HG03460 (cell line): ENCODE measurements around the gene GAS6.
"Not testable (repeated sequence)": the region's sequence is repeated elsewhere in the genome, so short reads cannot be mapped to it uniquely, and the experiment has no call there.

ENCODE experiments used
- ATAC-seq: cut with Tn5 transposase; IDR thresholded peaks from one replicate; pipeline ENCODE4 v1.9.1; 2021; ENCODE audit not compliant: unreplicated experiment

Gene GAS6

DNA sequence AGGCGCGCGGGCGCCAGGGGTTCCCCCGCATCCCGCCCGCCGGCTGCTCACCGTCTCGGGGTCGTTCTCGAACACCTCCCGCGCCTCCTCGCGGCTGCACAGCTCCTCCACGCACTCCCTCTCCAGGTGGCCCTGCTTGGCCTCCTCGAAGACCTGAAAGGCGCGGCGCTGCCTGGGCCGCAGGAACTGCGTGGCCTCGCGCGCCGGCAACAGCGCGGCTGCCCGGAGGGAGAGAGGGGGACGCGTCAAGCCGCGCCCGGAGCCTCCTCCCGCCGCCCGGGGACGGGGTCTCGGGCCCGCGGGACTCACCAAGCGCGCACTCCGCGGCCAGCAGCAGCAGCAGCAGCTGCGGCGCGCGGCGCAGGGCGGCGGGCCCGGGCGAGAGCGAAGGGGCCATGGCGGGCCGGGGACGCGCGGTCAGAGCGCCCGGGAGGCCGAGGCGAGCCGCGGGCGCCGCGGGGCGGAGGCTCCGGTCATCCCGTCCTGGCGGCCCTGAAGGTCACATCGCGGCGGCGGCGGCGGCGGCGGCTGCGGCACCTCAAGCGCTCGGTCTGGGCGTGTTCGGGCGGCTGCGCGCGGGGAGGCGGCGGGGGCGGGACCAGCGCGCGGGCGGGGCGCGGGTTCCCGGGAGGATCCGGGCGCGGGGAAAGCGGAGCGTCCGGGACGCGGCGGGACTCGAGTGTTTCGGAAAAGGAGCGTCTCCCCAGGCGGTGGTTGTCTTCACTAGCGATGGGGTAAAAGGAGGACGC lies at the start of gene GAS6:
Gene GAS6 (minus strand): TSS at position 553 of the 749 bp plus-strand sequence. CDS start 156 bp downstream, at position 397.
- no peak for ATAC-seq

GRCh38 chr13:113913408-113913807 lies 49.5 kb upstream of the GAS6 start:
- ATAC-seq, result not testable (repeated sequence)

DNA sequence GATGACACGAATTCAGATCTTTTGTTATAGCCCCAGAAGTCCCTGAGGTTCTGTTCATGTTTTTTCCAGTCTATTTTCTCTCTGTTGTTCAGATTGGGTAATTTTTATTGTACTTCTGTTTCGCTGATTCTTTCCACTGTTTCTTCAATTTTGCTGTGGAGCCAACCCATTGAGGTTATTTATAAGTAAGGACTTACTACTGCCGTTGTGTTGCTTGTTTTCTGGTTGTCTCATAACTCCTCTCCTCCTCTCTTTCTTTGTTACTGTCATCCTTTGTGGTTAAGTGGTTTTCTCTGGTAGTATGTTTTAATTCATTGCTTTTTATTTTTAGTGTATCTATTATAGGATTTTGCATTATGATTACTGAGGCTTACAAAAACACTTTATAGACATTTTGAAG lies 48.7 kb upstream of the GAS6 start:
- no peak for ATAC-seq

DNA sequence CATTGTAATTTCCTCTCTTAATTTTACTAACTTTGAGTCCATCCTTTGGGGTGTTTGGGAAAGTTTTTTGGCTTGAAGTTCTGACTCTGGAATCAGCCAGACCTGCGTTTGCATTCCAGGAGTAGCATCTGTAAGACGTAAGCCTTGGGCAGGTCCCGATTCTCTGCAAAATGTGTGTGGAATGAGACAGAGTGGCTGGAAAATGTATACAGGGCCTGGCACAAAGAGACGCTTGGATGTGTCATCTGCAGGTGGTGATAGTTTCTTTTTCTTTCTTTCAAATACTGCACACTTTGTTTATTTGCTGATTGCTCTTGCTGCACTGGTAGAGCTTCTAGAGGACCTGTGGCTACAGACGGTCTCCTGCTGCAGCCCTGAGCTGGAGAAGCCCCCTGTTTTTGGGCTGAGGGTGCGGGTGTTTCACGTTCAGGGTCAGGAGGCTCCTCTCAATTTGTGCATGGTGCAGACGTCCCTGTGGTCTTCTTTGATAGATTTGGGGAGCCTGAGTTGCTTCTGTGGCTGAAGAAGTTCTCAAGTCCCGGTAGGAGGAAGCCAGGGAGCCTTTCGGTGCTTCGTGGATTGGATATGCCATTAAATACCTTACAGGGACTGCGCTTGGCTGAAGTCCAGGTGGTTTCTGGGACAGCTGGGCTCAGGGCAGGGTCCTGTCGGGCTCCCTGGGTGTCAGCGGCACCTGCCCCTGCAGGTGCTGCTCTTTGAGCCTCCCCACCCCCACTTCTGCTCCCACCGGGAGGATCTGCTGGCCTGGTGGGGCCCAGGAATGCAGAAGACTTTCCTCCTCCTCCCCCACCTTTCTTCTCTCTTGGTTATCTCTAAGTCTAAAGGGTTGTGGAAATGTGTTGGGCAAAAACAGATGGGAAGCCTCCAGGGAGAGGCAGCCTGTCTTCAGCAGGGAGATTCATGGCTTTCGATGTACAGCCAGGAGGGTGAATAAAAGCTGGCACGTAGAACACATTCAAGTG lies 44.0 kb upstream of the GAS6 start:
- ATAC-seq, result no peak

DNA sequence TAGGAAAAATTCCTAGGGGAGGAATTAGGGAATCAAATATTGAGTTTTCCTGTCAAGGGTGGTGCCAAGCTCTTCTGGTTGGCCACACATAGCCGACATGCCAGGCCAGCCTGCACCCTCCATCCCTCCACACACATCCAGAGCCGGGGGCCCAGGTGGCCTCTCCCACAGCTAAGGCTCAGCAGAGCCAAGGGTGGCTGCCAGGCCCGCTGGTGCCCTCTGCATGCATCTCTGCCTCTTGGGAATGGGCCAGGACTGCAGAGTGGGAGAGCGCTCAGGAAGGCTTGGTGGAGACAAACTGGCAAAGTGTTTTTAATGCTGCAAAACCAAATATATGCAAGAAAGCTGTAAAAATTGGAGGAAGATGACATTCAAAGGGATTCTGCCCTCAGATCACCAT lies 42.7 kb upstream of the GAS6 start:
- ATAC-seq, result no peak

DNA sequence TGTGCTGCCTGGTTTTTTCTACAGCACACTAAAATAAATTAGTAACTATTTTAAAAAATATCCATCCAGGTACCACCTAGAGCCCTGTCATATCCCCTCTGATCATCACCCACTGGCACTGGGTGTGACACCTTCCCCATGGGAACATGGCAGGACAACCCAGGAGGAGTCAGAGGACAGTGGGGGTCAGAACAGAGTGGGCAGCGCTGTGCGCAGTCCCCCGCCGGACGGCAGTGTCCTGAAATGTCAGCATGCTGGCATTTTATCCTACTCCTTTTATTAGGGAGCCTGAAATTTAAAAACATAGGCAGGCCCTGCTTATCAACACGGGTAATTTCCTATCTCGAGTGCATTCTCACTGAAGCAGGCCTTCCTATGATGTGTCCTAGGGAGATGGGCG lies 42.1 kb upstream of the GAS6 start:
- no peak for ATAC-seq

DNA sequence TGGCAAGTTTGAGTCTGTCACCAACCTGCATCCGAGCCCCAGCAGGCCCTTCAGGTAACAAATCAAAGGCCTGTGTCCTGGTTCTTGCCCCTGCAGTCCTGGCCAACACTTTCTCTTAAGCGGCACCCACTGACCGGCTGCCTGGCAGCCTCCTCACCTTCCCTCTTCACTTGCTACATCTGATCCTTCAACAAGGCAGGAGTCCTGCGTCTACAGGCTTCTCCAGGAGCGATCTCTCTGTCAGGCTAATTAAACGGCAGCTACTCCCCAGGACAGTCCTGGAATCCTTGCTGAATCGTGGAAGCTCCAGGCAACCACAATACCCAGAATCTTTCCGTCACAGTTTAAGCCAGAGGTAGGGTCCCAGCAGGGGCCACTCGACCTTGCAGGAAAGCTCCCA lies 41.1 kb upstream of the GAS6 start:
- no peak for ATAC-seq

DNA sequence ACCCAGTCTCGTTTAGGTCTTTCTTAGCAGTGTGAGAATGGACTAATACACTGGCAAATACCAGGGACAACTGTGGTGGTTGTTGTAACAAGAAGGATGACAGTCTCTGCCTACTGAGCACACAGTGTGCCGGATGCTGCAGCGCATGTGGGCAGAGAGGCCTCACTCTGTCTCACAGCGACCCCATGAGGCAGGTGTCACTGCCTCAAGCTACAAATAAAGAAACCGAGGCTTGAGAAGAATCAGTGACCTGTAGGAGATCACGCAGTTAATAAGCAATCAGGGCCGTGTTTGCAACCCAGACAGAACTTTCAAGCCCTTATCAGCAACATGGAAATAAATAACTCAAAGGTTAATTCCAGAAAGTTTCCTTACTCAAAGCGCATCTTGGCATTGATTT lies 40.5 kb upstream of the GAS6 start:
- ATAC-seq, result no peak

DNA sequence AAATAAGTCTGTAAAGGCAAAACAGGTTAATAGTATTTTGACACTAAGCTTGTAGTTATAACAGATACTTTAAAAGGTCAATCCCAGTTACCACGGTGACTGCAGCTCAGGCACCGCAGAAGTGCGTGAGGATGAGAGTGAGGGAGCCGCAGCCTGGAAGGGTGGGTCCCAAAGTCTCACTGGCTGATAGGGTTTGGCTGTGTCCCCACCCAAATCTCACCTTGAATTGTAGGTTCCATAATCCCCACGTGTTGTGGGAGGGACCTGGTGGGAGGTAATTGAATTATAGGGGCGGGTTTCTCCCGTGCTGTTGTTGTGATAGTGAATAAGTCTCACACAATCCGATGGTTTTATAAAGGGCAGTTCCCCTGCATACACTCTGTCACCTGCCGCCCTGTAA lies 40.0 kb upstream of the GAS6 start:
- ATAC-seq, result no peak

DNA sequence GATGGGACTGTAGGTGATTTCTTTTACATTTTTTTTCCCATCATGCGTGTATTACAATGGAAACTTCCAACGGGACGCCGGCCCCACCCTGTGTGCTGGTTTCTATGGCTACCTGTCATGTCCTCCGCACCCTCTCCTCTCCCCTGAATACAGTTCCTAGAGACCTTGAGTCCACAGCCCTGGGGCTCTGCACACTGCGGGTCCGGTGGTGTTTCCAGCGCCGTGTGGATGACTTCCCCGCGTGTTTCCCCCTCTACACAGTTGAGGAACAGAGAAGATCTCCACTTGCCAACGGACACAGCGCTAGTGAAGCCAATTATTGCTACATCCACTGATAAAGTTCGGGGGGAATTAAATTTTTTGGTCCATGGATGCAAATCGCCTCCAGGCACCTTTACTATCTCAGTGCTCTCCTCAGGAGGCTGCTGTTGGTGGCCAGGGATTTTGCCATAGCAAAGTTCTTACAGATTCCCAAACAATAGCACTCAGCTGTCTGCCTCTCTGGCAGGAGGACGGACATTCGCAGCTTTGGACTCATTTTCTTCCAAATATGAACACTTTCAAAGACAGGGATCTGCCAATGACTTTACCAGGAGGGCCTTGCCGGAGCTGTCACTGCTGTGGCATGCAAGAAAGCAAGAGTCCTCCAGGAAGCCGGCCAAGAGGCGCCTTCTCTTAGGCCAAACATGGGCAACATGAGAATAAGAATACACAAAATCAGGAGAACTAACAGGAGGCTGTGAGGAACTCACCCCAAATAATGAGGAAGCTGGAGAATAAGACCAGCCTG lies 39.3 kb upstream of the GAS6 start:
- no peak for ATAC-seq

GRCh38 chr13:113902481-113902880 lies 38.6 kb upstream of the GAS6 start:
- no peak for ATAC-seq

GRCh38 chr13:113901642-113902041 lies 37.8 kb upstream of the GAS6 start:
- ATAC-seq, result no peak

DNA sequence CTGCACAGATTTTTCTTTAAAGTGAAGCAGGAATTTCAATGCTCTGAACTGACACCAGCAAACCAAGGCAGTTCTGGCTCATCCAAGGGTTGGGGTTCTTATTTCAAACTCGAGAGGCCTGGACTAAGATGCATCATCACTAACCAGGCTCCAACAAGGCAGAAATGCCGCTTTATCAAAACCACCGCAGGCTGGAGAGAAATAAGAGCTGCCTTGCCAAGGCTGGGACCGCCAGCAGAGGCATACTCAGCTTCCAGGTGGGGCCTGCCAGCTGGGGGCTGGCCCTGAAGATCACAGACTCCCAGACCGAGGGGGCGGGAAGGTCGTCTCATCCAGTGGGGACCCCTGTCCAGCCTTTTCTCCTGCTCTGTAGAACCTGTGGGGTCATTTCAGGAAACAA lies 37.4 kb upstream of the GAS6 start:
- no peak for ATAC-seq

DNA sequence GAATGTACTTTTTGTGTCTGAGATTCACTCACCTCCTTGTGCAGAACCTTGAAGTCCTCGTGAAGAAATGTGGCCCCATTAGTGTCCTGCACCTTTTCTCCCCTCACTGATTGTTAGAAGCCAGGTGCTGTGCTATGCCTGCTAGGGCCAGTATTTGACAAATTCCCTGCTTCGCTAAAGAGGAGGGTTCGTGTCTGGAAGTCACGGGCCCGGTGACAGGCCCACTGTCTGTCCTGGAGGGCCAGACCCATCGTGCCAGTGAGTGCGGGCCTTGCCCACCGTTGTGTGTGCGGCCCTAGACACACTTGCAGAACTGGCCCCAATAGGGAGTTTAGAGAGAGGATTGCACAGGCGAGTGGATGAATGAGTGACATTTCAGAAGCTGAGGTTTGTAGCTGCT lies 36.8 kb upstream of the GAS6 start:
- ATAC-seq, result no peak

DNA sequence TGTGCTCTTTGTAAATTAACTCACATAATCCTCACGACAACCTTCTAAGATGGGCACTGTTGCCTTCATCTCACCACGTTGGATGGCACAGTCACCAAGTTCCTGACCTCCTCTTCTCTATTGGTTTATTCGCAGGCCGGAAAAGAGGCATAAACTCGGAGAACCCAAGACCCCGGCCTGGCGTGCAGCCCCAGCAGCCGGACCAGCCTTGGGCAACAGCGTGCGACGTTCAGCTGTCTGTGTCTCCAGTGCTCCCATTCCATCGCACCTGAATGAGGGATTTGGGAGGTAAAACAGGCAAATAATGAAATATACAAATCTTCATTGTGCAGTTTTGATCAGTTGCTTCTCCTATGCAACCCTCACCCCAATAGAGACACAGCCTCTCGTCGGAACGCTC lies 34.5 kb upstream of the GAS6 start:
- no peak for ATAC-seq

- no peak for ATAC-seq
Observed at GRCh38 chr13:113897966-113898365, 34.1 kb upstream of the GAS6 start.

DNA sequence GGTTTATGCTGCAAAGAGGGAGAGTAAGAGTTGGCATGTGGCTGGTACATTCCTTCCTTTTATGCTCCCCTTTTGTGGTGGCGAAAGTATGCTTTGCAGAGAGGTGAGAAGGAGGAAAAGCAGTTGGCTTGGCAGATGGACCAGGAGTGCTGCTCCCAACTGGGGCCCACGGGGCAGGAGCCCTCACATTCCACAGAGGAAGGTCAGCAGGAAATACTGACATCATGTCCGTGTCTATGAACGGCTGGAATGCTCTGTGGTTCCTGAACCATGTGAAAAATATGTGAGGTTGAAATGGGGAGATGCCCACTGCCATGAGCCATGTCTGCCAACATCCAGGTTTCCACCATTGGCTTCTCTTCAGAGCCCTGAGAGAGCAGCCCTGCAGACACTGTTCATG lies 33.3 kb upstream of the GAS6 start:
- ATAC-seq, result no peak

DNA sequence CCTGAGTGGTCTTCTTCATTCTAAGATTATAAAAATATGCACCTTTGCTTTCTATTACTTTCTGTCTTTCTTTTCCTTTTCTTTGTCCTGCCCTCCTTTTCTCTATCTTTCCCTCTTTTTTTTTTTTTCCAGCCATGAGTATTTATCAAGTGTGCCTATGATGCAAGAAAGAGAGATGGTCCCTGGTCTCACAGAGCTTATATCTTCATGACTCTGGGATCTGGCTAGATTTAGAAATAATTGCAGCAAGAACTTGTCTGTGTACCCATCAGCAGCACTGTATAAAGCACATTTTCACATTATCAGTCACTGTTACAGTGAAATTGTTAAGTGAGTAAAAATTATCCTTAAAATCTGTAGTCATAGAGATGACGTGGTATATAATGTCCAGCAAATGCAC lies 31.6 kb upstream of the GAS6 start:
- no peak for ATAC-seq

- no peak for ATAC-seq
Observed at GRCh38 chr13:113890774-113891480, 27.1 kb upstream of the GAS6 start.

- no peak for ATAC-seq
Observed at GRCh38 chr13:113889467-113889866, 25.6 kb upstream of the GAS6 start.
